ENCODE measurements around the gene POLK.

POLK gene

DNA sequence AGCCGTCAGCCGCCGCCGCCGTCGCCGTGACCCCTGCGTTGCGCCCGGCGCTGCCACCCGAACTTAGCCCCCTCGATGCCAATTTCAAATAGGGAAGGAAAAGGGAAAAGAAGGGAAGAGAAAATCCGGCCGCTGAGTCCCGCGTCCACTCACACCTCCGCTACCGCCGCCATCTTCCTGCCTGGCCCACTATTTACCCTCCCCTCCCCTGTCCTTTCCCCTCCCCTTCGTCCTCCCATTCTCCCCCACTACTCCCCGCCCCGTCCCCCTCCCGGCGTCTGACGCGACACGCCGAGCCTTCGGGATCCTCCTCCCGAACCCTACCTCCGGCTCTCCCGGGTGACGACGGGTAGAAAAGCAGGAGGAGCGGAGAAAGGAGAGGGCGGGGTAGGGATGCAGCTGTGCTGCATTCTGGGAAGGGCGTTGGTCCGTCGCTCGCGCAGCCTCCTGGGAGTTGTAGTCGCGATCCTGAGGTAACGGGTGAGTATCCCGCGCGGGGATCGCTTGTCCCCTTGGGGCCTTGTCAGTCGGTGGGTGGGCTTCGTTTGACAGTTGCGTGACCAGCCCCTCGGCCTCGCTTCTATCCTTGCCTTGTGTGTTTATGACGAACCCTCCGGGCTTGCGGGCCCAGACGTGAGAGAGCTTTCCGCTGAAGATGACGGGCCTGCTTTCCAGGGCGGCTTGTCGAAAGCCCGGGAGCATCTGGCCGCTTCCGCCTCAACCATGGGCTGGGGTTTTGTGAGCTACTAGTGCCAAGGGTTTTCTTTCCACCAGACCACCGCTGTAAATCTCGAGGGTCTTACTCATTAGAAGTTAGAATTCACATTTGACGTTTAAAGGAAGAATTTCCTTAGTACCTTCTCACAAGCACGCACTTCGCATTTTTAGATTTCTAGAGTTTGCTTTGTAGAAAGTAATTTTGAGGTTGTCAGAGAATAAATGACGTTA is at the start of gene POLK, which contains the start of gene CERT1:
Gene POLK (plus strand): TSS at position 457 of the 948 bp plus-strand sequence.
Gene CERT1 (minus strand): TSS at position 195 of the 948 bp plus-strand sequence. CDS start 422 bp downstream, outside the sequence.
- Histone ChIP-seq H4K20me1 (ENCODE audit: insufficient read depth, low read length, poor library complexity, severe bottlenecking) (peaks cover 45% of the 10 kb centered on the region), H3K9ac (ENCODE audit: low read depth, low read length, poor library complexity, severe bottlenecking) (peak within 1 kb of the TSS; percentile 88), H3K4me3 (ENCODE audit: low read length, poor library complexity, severe bottlenecking) (peak within 1 kb of the TSS; percentile 82), H3K4me1 (ENCODE audit: insufficient read depth, low read length, poor library complexity, severe bottlenecking) (peaks cover 70% of the 10 kb centered on the region), H3K4me2 (ENCODE audit: low read depth, low read length, poor library complexity, severe bottlenecking) (peak within 1 kb of the TSS; percentile 96), H3K36me3 (ENCODE audit: insufficient read depth, low read length) (no peaks in the 10 kb centered on the region), H2AFZ (ENCODE audit: low read length) (peak within 1 kb of the TSS; percentile 91), H3K9me3 (ENCODE audit: insufficient read depth, low read depth, low read length) (no peaks in the 10 kb centered on the region), H3K79me2 (ENCODE audit: insufficient read depth, low read length) (peaks cover 92% of the 10 kb centered on the region), H3F3A (ENCODE audit: low read depth) (no peaks in the 10 kb centered on the region), H3K27me3 (ENCODE audit: insufficient read depth, low read length, poor library complexity, severe bottlenecking) (no peaks in the 10 kb centered on the region), H3K9me2 (replicated peaks; ENCODE audit: low read depth, low read length) (no peaks in the 10 kb centered on the region)
- TF ChIP-seq, protein P1, sequence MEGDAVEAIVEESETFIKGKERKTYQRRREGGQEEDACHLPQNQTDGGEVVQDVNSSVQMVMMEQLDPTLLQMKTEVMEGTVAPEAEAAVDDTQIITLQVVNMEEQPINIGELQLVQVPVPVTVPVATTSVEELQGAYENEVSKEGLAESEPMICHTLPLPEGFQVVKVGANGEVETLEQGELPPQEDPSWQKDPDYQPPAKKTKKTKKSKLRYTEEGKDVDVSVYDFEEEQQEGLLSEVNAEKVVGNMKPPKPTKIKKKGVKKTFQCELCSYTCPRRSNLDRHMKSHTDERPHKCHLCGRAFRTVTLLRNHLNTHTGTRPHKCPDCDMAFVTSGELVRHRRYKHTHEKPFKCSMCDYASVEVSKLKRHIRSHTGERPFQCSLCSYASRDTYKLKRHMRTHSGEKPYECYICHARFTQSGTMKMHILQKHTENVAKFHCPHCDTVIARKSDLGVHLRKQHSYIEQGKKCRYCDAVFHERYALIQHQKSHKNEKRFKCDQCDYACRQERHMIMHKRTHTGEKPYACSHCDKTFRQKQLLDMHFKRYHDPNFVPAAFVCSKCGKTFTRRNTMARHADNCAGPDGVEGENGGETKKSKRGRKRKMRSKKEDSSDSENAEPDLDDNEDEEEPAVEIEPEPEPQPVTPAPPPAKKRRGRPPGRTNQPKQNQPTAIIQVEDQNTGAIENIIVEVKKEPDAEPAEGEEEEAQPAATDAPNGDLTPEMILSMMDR (conservative IDR thresholded peaks at IDR 0.05; ENCODE audit: low read length): no peak
- no peak for TF ChIP-seq EZH2phosphoT487 (IDR thresholded peaks at IDR 0.05; ENCODE audit: borderline replicate concordance)

DNA sequence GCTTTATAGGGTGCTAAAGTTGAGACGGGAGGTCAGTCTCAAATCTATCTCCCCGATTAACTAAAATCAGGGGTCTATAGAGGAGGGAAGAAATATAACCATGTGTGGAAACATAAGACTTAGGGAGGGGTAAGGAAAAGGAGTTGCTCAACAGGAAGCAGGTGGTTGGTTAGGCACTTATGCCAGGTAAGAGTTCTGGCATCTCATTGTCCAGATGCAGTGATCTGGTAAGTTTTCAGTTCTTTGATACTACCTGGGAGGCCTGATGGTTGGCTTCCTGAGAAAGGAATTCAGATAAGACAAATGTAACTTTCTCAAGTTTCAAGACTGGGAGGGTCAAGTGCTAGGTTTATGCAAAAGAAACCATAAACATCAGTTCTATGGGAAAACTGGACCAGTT is 48.0 kb upstream of the POLK start:
- Histone ChIP-seq H3K79me2 (ENCODE audit: insufficient read depth, low read length) (peaks cover 88% of the 10 kb centered on the region), H3K4me2 (ENCODE audit: low read depth, low read length, poor library complexity, severe bottlenecking) (no peak overlapping the region), H3K27me3 (ENCODE audit: insufficient read depth, low read length, poor library complexity, severe bottlenecking) (no peaks in the 10 kb centered on the region), H3K9me3 (ENCODE audit: insufficient read depth, low read depth, low read length) (peaks cover 7% of the 10 kb centered on the region), H3K4me3 (ENCODE audit: low read length, poor library complexity, severe bottlenecking) (no peak overlapping the region), H3K9me2 (replicated peaks; ENCODE audit: low read depth, low read length) (no peaks in the 10 kb centered on the region), H3F3A (ENCODE audit: low read depth) (0 out of 2 replicates have a peak, but pooled peaks cover 9% of the 10 kb centered on the region), H4K20me1 (ENCODE audit: insufficient read depth, low read length, poor library complexity, severe bottlenecking) (peaks cover 22% of the 10 kb centered on the region), H3K36me3 (ENCODE audit: insufficient read depth, low read length) (0 out of 2 replicates have a peak, but pooled peaks cover 3% of the 10 kb centered on the region), H2AFZ (ENCODE audit: low read length) (no peak overlapping the region), H3K4me1 (ENCODE audit: insufficient read depth, low read length, poor library complexity, severe bottlenecking) (peaks cover 44% of the 10 kb centered on the region), H3K9ac (ENCODE audit: low read depth, low read length, poor library complexity, severe bottlenecking) (no peak overlapping the region)
- TF ChIP-seq, protein P1 (conservative IDR thresholded peaks at IDR 0.05; ENCODE audit: low read length): no peak
- TF ChIP-seq EZH2phosphoT487 (IDR thresholded peaks at IDR 0.05; ENCODE audit: borderline replicate concordance): no peak

DNA sequence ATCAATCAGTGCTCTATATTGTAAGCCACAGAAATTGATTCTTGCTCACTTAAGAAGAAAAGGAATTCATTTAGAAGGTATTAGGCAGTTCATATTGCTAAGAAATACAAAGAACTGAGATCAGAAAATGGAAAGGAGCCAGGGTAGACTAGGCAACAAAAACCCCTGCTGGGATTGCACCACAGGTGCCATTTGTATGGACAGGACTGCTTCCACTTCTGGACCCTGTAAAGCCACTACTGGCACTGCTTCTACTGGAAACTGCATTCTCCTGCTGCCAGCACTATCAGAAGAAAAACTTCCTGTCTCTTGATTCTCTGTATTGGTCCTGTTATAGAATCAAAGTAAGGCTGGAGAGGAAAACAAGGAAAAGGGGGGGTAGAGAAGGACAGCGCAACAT is 46.2 kb upstream of the POLK start:
- H3K9me3 ChIP-seq (ENCODE audit: insufficient read depth, low read depth, low read length): peaks cover 22% of the 10 kb centered on the region
- H3K4me3 ChIP-seq (ENCODE audit: low read length, poor library complexity, severe bottlenecking): no peak overlapping the region

More for the DNA sequence above, 46.2 kb upstream of the POLK start:
- Histone ChIP-seq H3K4me1 (ENCODE audit: insufficient read depth, low read length, poor library complexity, severe bottlenecking) (peaks cover 44% of the 10 kb centered on the region), H3K9me2 (replicated peaks; ENCODE audit: low read depth, low read length) (no peaks in the 10 kb centered on the region), H4K20me1 (ENCODE audit: insufficient read depth, low read length, poor library complexity, severe bottlenecking) (peaks cover 22% of the 10 kb centered on the region), H3K4me2 (ENCODE audit: low read depth, low read length, poor library complexity, severe bottlenecking) (peak overlapping the region; percentile 46), H3K27me3 (ENCODE audit: insufficient read depth, low read length, poor library complexity, severe bottlenecking) (no peaks in the 10 kb centered on the region), H3F3A (ENCODE audit: low read depth) (0 out of 2 replicates have a peak, but pooled peaks cover 9% of the 10 kb centered on the region), H3K9ac (ENCODE audit: low read depth, low read length, poor library complexity, severe bottlenecking) (no peak overlapping the region), H3K36me3 (ENCODE audit: insufficient read depth, low read length) (peaks cover 3% of the 10 kb centered on the region; the same call in 1 of the 2 replicates), H3K79me2 (ENCODE audit: insufficient read depth, low read length) (peaks cover 88% of the 10 kb centered on the region), H2AFZ (ENCODE audit: low read length) (no peak overlapping the region)
- no peak for TF ChIP-seq EZH2phosphoT487 (IDR thresholded peaks at IDR 0.05; ENCODE audit: borderline replicate concordance)
- TF ChIP-seq, protein P1 (conservative IDR thresholded peaks at IDR 0.05; ENCODE audit: low read length): no peak
